Measurements from ENCODE around the gene FBN1.

GRCh38 chr15:48577469-48577868 lies 68.0 kb downstream of the FBN1 start:
- TF ChIP-seq YY1 (IDR thresholded peaks at IDR 0.05; ENCODE audit: insufficient read depth, insufficient read length) (no peak), SUZ12 (IDR thresholded peaks at IDR 0.05; ENCODE audit: extremely low read depth, insufficient read depth, insufficient read length) (no peak)
